Measurements from ENCODE around the gene IL1RAPL2.
"Not testable (repeated sequence)": the region's sequence is repeated elsewhere in the genome, so short reads cannot be mapped to it uniquely, and the experiment has no call there.

The IL1RAPL2 gene

GRCh38 chrX:104854790-104855340 lies 288.9 kb downstream of the IL1RAPL2 start:
- DNase-seq (ENCODE audit: low spot score): no peak

DNA sequence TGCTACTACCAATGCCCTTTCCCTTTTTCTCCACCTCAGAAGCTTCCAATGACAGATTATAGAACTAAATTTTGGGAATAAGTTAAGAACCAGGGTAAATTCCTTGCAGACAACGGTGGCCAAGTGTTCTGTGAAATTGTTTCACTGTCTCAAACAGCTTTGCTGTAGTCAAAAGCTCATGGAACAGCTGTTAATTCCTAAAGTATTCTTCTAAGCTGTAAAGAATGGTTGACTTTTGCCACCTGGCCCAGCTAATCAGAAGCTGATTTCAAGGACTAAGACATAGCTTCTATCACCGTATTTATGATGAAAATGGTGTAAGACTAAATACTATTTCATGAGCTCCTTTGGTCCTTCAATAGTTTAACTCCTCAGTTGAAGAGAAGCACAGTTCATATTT lies 297.5 kb downstream of the IL1RAPL2 start:
- DNase-seq (ENCODE audit: low spot score): no peak

GRCh38 chrX:104864296-104864695 lies 298.3 kb downstream of the IL1RAPL2 start:
- DNase-seq (ENCODE audit: low spot score): no peak

GRCh38 chrX:104877504-104877903 lies 311.5 kb downstream of the IL1RAPL2 start:
- DNase-seq (ENCODE audit: low spot score): no peak

GRCh38 chrX:104902070-104902469 lies 336.1 kb downstream of the IL1RAPL2 start:
- no peak for DNase-seq (ENCODE audit: low spot score)

DNA sequence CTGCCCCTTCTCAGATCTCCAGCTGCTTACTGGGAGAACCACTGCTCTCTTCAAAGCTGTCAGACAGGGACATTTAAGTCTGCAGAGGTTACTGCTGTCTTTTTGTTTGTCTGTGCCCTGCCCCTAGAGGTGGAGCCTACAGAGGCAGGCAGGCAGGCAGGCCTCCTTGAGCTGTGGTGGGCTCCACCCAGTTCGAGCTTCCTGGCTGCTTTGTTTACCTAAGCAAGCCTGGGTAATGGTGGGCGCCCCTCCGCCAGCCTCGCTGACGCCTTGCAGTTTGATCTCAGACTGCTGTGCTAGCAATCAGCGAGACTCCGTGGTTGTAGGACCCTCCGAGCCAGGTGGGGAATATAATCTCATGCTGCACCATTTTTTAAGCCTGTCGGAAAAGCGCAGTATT lies 343.7 kb downstream of the IL1RAPL2 start:
- not testable (repeated sequence) for DNase-seq (ENCODE audit: low spot score)

- DNase-seq (ENCODE audit: low spot score): peak; percentile 2
Measured at GRCh38 chrX:104913348-104913747, 347.3 kb downstream of the IL1RAPL2 start.

GRCh38 chrX:104914686-104915085 lies 348.7 kb downstream of the IL1RAPL2 start:
- not testable (repeated sequence) for DNase-seq (ENCODE audit: low spot score)

- DNase-seq (ENCODE audit: low spot score): no peak
Measured at GRCh38 chrX:104918122-104918521, 352.1 kb downstream of the IL1RAPL2 start.

- DNase-seq (ENCODE audit: low spot score): no peak
Measured at GRCh38 chrX:104921584-104922205, 355.7 kb downstream of the IL1RAPL2 start.

- DNase-seq (ENCODE audit: low spot score): peak; percentile 34
Measured at GRCh38 chrX:104922206-104922621, 356.2 kb downstream of the IL1RAPL2 start.

- no peak for DNase-seq (ENCODE audit: low spot score)
Measured at GRCh38 chrX:104929324-104929723, 363.3 kb downstream of the IL1RAPL2 start.

DNA sequence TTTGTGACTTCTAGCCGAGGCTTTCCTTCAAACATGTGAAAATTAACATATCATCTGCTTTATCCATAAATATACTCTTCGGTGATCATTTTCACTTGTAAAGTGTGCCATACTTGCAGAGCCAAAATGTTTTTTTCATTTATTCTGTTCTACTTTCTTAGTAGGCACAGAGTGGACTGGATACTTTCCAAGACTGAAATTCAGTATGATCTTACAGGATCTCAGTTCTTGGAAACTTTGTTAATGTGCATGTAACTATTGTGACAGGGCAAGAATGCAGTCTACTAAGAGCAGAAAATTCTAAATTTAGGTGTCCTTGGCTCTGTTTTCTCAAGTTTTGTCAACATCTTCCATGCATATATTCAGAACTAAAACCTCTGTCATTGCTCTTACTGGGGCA lies 369.6 kb downstream of the IL1RAPL2 start:
- no peak for DNase-seq (ENCODE audit: low spot score)

GRCh38 chrX:104953251-104953650 lies 387.3 kb downstream of the IL1RAPL2 start:
- no peak for DNase-seq (ENCODE audit: low spot score)

- DNase-seq (ENCODE audit: low spot score): no peak
Measured at GRCh38 chrX:104961926-104962325, 395.9 kb downstream of the IL1RAPL2 start.

DNA sequence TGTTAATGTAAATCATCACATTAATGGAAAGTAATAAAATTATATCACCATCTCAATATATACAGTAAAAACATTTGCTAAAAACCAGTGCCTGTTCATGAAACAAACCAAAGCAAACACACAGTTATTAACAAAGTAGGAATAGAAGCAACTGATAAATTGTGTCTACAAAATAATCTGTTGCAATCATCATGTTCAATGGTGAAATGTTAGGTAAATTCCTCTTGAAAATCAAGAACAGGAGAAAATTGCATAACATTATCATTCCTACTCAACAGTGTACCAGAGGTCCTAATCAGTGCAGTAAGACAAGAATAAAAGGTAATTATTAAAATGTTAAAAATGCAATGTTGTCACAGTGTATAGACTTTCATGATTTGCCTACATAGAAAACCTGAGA lies 402.2 kb downstream of the IL1RAPL2 start:
- no peak for DNase-seq (ENCODE audit: low spot score)

DNA sequence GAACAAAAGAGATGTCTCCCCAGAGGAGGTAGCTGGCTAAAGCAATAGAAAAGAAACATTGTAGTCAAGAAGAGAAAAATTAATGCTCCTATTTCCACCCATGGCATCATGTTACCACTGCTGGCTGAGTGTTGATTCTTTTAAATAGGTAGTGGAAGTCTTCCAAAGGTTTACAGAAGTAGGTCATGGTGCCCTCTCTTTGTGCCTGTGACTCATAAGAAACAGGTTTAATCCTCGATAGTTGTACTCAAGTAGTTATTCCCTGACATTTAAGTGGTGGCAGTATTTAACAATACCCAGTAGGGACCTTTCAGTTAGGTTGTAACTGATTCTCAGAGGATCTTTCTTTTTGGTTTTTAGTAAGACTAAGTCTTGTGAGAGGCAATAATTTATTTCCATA lies 406.7 kb downstream of the IL1RAPL2 start:
- no peak for DNase-seq (ENCODE audit: low spot score)

- DNase-seq (ENCODE audit: low spot score): no peak
Measured at GRCh38 chrX:104987063-104987462, 421.1 kb downstream of the IL1RAPL2 start.

DNA sequence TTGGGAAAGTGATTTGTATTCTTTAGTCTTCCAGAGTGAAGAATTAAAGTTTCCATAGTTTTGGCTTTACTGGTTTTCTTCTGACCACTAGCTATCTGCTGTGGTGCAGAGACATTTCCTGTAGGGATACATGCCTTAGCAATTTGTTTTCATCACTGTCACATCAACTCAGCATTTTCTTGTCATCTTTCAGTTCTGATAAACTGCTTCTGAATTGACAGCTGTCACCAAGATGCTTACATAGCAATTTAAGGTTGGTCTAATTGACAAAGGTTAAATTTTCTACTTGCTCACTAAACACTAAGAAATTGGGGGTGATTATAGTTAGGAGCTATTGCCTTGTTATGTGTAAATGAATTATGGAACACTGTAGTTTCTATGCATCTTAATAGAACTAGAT lies 422.0 kb downstream of the IL1RAPL2 start:
- no peak for DNase-seq (ENCODE audit: low spot score)

GRCh38 chrX:104995546-104995945 lies 429.5 kb downstream of the IL1RAPL2 start:
- no peak for DNase-seq (ENCODE audit: low spot score)

DNA sequence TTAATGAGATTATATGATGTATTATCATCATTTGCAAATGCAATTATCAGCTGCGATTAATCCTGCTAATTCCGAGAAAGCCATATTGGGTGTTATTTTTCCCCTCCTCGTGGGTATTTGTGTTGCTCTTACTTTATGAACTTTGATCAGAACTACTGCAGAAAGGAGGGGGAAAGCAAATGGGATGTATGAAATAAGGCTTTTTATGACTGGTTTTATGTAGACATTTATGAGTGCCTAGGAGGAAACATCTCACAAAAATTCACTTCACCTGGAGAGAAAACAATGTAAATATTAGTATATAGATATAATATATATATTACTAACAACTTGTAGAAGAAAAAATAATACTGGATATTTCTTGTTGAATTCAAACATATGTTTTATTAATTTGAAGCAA lies 440.1 kb downstream of the IL1RAPL2 start:
- no peak for DNase-seq (ENCODE audit: low spot score)

DNA sequence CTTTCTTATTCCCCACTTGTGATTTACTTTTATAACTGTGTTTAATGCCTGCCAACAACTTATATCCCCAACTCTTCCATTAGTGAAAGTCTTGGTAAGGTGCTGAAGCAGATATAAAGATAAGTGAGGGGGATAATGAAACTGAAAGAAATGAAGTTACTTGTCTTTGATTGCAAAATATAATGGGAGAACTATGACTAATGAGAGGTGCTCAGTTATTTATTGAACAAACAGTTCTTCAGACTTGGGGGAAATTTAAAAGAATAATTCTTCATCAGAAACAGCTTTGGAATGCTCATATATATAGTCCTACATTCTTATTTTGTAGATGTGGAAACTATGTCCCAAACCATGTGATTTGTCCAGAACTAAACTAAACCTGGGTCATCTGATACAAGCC lies 441.0 kb downstream of the IL1RAPL2 start:
- DNase-seq (ENCODE audit: low spot score): no peak

- DNase-seq (ENCODE audit: low spot score): no peak
Measured at GRCh38 chrX:105013719-105014118, 447.7 kb downstream of the IL1RAPL2 start.

DNA sequence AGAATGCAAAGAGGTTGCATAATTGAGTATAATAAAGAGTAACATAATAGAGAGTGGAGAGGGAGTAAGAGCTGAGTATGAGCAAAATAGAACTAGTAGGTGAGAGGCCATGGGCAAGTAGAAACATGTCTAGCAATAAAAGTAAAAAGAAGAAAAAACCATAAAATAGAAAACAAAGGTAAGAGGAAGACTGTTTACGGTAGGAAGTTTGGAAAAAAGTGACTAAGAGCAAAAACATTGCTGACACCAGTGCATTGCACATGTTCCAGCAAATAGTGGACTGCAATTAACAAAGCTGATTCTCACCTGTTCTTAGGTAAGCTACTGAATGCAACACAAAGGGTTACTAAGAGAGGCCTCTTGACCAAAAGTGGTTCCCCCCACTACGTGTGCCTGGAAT lies 451.6 kb downstream of the IL1RAPL2 start:
- DNase-seq (ENCODE audit: low spot score): no peak
